NCI-H2081 (cell line): Measurements from ENCODE around the gene PMFBP1.

Experiments
- DNase-seq, 2 experiments: peaks; one replicate each; lab custom pipeline; 2025; lab: John Stamatoyannopoulos, UW

Gene PMFBP1

DNA sequence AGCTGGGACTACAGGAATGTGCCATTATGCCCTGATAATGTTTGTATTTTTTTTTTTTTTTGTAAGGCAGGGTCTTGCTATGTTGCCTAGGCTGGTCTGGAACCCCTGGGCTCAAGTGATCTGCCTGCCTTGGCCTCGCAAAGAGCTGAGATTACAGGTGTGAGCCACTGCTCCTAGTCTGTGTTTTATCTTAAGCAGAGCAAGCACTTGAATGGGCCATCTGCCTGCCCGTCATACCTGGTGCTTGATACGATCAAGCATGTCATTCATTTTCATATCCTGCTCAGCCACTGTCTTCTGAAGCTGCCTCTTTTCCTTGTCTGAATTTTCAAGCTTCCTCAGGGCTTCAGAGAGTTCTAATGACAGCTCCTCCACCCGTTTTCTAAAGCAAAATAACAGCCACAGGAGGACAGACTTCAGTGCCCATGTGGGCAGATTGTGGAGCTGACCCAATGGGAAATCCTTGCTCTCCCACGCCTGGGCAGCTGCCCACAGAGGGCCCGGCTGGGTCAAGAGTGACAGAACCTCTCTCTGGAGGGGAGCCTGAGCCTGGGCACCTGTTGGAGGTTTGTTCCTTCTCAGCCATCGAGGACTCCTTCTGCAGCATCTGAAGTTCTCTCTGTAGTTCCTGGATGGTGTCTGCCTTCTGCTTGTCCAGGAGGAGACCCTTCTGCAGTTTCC is 41.8 kb downstream of the PMFBP1 start:
- no peak for DNase-seq

DNA sequence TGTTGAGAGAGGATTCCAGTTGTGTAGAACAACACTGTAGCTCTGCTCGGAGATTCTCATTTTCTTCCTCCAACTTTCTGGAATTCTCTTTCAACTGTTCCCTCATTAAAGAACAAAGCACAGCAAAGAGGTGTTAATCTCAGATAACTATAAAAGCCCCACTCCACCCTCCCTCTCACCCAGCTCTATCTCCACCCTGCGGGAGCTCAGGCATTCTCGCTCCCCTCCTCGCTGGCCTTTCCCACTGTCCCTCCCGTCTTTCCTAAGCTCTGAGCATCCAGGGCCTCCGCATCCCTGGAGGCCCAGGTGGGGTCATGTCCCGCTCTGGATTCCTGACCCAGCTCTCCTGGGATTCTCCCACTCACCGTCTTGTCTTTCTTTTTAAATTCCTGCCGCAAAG is 43.3 kb downstream of the PMFBP1 start:
- DNase-seq = no peak

DNA sequence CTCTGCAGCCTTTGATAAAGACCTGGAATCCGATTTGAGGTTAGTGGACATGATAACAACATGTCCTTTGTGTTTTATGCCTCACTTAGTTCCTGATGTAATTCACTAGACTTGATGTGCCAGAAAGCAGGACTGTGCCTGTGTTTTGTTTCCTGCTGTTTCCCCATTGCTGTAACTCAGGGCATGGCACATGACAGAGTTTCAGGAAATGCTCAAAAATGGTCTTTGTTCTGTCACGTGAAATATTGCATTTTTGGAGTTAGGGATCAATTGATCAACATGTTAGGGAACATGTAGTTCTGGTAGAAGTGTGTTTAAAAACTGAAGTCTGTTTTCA is 45.6 kb downstream of the PMFBP1 start:
- DNase-seq = no peak

DNA sequence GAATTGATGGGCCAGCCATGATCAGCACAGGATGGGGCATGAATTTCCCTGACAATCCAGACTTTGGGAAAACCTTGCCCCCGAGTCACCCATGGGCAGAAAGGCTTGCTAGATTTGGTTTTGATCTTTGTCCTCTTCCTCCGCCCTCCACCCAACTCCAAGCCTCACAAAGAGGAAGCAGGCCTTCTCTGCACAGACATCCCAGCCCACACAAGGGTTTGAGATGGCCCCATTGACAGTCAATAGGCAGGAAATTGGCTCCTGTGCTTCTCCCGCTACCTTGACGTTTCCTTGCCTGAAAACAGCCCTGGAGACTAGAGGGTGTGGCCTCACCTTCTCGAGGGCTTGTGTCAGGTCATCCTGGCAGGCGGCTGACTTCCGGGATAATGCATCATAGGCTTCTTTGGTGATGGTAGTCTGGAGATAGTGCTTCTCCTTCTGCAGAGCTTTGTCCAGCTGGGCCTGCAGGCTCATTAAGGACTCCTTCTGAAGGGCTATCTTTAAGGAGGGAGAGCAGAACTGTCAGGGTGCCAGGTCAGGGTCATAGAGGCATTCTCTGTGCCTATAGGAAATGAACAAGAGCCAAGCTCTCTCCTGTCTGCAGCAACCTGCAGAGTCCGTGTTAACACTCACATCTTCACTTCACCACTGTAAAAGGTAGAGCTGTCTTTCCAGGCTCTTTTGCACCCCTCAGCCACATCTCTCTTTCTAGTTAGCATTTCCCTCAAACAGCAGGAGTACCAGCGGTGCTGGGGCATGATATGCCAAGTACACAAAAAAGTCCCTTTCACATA is 46.1 kb downstream of the PMFBP1 start:
- no peak for DNase-seq

DNA sequence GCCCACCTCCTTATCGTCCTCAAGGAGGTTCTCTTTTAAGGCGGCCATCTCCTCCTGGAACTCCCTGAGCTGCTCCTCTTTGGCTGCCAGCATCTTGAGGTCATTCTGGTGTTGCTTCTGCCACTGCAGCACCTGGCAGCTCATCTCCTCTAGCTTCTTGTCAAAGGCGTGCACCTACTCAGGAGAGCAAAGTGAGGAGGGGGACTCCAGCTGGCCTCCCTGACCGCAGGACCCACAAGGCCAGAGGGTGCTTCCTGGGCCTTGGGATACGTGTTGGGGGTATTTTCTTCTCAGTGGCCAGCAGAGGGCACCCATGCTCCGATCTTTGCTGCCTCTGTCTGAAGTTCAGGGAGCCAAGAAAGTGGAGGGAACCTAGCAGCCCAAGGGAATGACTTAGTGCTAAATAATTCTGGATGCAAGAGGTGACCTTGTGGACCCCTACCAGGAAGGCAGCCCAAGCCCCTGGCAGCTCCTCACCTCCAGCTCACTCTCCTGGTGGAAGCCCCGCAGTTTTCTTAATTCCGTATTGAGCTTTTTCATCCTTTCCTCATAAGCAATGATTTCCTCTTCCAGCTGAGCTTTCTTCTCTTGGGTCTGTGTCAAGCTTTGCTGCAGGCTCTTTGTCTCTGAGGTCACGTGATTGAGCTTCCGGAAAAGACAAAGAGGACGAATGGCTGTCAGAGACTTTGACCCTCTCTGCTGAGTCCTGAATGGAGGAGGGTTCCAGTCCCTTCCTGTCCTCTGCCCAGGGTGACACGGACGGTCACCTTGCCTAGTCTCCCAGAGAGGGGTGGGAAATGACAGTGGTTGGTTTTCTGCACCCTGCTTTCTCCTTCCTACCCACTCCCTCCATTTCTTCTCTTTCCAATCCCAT is 47.0 kb downstream of the PMFBP1 start:
- peak; percentile 38 to 57 for DNase-seq

DNA sequence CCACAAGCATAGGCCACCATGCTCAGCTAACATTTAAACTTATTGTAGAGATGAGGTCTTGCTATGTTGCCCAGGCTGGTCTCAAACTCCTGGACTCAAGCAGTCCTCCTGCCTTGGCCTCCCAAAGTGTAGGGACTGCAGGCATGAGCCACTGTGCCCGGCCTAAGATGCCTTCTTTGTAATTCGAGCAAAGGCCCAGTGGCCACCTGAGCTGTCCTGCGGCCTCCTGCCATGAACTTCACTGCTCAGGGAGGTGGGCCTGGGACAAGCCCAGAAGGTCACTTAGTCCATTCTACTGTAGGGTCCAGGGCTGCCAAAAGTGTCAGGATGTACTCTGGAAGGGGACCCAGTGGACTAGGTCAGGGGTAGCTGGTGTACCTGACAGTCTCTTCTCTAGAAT is 47.8 kb downstream of the PMFBP1 start:
- no peak for DNase-seq

DNA sequence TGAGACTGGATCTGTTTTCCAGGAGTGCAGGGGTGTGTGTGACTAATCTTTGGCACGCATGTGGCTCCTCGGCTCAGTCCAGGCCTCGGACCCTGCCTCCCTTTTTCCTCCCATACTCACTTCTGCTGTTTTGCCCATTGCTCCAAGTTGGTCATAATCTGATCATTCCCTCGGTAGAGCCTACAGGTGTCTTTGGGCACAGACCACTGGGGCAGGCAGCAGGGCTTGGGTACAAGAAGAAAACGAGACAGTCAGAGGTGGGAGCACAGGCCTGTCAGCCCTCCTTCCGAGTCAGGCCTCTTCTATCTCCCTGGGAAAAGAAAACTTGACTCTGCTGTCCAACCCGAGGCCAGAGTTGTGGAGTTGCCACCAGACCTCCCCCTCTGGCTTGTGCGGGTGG is 48.5 kb downstream of the PMFBP1 start:
- DNase-seq = no peak

DNA sequence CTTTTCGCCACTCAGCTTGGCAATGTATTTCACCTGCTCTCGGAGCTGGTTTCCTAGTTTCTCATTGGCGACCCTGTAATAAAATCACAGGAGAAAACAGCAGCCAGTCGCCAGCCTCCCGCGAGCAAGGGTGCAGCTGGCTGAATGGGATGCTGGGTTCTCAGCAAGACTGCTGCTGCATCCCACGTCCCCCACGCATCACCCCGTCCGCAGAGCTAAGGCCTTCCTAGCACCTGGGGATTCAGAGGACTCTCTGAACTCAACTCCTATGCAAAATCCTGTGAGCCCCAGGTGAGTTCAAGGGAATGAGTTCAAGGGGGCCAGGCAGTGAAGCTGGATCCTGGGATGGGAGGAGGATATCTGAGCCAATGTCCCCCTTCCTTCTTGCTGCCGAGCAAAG is 49.0 kb downstream of the PMFBP1 start:
- DNase-seq = no peak

DNA sequence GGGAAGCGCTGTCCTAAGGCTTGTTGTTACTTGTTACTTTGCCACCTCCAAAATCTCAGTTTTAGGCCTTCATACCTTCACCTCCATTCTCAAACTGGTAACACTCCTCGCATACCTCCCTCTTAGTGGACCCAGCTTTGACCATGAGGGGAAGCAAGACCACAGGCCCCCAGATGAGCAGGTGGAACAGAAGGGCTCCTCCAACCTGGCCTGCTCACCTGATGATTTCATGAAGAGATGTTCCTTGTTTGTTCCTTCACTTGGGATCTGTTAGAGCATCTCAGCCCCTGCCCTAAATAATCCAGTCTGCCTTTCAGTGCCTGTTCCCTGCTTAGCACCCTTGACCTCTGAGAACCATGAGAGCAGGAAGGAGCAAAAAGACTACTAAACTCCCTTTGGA is 49.6 kb downstream of the PMFBP1 start:
- no peak for DNase-seq

DNA sequence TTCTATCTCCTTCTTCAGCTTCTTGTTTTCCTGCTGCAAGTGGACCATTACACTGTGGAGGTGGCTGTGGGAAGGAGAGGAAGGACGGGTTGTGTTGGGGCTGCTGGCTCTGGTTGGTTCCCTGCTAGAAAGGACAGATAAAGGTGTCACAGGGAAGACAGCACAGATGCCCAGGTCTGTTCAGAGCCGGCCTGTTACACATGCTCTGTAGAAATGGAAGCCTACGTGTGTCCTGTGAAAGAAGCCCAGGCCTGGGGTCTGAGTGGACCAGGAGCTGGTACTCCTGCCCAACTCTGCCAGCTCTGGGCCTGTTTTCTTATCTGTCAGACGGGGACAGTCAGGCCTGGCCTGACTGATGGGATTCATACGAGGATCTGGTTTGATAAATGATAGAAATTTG is 51.9 kb downstream of the PMFBP1 start:
- DNase-seq = no peak

DNA sequence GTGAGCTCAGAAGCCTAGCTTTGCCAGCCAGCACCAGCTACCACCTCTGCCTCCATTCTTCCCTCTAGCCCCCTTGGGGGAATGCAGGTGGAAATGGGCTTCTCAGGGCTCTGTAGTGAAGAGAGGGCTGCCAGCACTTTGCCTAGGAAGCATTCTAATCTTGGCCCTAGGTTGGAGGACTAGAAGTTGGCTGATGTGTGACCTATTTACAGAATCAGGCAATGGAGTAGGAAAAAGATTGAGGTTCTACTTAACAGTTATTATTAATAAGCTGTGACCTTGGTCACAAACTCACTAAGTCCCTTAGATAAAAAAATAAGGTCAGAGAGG is 58.4 kb downstream of the PMFBP1 start:
- no peak for DNase-seq

DNA sequence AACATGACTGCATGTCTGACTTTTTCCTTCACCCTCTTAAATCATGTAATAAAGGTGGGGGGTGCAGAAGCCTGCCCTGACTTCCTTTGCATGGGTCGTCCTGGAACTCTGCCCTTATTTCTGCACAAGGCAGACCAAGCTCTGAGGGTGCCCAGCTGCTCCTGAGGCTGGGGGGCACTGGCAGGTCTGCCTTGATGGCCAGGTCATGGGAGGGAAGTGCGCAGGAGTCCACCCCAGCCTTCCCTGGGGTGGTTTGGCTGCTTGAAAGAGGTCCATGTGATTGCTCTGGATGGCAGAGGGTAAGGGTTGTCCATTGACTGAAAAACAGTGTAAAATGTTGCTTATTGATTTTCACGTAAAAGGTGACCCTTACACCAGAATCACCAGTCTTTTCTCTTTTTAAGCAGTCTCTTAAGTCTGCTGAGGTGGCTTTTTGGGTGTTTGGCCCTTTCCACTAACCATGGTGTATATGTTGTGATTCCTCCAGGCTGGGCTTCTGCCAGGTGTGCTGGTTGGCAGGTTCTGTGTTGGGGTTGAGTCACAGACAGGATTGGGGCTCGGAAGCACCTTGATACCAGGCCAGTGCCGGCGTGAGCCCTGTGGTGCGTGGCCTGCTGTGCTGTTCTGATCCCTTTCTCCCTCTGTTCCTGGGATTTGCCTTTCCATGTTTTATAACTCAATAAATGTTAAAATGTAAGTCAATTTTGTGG is 58.9 kb downstream of the PMFBP1 start:
- no peak for DNase-seq

DNA sequence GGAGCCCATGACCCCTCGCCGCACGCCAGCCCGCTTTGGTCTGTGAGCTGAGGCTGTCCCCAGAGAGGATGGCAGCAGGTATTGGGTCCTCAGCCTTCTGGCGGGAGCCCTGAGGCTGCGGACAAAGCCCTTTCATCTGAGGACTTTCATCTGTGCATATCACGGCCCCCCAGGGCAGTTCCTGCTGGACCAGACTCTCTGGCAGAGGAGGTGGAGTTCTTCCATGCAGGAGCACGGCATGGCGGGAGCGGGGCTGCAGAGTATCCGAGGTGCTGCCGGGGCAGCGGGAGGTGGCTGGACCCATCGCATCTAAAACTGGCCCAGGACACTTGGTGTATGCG is 59.5 kb downstream of the PMFBP1 start:
- DNase-seq = no peak

DNA sequence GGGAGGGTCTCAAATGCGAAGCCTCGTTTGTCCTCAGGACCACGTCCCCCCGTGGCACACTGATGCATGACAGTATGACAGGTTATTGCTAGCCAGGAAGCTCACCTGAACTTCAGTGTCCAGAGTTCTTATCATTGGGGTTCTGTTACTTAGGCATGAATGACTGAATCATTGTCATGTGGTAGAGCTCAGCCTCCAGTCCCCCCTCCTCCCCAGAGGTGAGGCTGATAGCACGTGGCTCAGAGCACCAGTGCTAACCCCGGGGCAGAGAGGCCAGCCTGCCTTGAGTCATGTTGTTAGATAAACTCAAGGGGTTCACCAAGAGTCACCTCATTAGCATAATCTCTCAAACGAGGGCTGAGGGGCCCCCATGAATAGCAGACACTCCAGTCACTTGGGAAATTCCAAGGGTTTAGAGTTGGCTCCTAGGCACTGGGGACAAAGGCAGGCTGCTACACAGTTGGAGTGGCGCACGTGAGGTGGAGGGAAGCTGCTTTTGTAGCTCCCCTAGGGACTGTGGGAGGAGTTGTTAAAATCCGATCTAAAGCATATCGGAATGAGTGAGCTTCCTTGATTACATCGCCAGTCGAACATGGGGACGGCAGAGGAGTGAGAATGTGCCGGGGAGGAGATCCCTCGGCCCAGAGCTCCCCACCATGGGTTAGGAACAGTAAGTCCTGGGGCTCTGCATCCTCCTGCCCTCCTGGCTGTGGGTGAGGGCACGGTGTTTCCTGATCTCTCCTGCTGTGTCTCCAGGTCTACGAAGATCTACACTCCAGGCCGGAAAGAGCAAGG is 60.1 kb downstream of the PMFBP1 start:
- DNase-seq = no peak

DNA sequence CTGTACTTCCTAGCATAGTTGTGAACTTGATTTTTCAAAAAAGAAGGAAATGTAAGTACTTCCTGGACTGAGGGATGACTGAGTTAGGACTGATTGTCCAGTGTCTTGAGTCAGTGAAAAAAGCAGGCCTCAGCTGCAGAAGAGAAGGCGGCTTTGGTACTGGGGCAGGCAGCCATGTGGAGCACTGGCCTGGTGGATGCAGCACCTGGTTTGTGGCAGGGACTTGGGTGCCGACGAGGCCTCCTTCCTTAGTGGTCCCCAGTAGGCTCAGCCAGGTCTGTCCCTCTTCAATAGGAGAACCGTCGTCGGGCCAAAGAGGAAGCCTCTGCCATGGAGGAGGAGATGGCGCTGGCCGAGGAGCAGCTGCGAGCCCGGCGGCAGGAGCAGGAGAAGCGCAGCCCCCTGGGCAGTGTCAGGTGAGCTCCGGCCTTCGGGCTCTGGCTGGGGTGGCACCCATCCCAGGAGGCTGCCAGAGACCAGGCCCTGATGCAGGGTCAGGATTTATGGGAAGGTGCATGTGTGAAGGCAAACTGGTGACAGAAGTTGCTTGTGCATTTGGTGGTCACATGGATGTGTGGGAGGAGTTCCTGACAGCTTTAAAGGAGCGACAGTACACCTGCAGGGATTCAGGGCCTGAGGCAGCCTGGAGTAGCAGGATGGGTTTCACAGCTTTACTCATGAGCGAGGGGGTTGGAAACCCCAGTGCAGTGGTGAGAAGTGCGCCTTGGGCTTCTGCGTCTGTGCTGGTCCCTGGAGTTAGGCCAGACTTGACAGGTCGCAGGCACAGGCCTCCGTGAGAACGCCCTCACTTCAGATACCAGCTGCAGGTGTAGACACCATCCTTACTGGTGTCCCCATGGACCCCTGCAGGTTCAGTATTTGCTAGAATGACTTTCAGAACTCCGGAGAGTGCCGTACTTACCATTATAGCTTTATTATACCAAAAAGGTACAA is 61.0 kb downstream of the PMFBP1 start:
- DNase-seq = no peak

DNA sequence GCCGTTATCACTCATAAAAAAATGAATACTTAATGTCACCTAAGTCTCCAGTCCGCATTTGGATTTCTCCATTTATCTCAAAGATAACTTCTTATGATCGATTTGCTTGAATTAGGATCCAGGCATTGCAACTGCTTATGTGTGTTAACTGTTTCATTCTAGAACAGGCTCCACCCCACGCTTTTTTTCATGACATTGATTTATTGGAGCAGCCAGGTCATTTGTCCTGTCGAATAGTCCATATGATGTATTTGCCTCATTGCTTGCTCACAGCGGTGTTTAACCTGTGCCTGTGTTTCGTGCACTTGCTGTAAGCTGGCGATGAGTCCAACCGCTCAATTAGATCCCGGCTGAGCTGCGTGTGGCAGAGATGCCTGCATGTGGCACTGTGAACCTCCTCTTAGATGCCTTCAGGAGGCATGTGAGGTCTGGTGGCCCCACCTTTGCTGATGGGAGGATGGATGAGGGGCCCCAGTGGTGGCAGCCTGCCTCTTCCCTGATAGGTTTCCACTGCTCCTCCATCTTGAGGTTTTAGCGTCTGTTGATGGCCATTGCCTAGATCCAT is 61.9 kb downstream of the PMFBP1 start:
- DNase-seq = no peak

DNA sequence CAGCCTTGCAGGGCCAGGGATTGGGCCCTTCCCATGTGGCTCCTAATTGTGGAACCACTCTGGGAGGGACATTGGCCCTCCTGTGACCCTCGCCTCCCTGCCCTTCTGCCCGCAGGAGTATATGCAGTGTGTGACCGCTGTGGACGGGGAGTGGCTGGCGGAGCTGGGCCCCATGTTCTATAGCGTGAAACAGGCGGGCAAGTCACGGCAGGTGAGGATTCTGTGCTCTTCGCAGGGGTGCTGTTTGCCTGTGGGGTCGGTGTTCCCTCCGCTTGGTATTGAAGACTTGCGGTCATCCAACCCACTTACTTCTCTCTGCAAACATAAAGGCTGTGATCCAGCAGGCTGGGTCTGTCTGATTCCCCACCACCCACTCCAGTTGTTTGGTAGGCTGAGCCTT is 62.7 kb downstream of the PMFBP1 start:
- no peak for DNase-seq

DNA sequence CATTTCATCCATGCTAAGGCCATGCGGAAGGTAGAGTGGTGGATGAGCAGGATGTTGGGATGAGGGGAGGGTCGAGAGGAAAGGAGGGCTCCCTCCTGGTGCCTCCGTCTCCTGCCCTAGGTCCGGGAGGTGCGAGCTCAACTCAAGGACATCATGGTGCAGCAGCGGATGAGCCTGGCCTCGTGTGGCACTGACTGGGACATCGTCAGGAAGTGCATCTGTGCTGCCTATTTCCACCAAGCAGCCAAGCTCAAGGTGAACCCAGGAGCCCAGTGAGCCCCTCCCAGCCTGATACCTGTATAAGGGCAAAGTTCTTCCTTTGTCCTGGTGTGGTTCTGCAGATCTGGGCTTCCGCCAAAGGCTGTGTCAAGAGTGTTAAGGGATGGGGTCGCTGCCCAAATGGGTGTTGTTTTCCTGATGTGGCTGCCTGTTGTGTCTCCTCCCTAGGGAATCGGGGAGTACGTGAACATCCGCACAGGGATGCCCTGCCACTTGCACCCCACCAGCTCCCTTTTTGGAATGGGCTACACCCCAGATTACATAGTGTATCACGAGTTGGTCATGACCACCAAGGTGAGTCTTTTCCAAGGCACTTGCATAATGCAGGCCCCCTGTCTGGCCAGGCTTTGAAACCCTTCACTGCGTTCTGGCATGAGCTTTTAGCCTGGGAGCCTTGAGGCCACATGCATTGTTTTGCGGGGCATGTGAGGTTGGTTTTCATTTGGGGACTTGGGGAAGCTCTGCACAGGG is 63.4 kb downstream of the PMFBP1 start:
- no peak for DNase-seq

DNA sequence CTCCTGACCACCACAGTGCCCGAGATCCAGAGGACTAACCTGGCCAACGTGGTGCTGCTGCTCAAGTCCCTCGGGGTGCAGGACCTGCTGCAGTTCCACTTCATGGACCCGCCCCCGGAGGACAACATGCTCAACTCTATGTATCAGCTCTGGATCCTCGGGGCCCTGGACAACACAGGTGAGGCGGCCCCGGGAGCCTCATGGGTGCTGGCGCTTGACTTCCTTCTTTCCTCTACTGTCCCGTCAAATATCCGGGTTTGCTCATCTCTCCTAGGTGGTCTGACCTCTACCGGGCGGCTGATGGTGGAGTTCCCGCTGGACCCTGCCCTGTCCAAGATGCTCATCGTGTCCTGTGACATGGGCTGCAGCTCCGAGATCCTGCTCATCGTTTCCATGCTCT is 64.6 kb downstream of the PMFBP1 start:
- DNase-seq = no peak

DNA sequence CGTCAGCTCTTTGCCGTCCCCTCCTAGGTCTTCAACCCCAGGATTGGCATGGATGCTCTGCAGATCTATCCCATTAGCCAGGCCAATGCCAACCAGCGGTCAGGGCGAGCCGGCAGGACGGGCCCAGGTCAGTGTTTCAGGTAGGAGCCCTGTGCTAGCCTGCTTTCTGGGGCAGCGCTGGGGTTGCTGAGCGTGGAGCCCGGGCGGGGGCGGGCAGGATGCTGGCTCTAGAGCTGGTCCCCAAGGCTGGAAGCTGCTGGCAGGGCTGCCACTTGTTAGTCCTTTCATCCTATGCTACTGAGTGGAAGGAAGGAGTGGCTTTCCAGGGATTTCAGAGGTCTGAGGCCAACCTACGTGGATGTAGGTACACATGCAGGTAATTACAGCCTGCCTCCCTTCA is 66.0 kb downstream of the PMFBP1 start:
- DNase-seq = no peak
